Stimulated activated CD8-positive, alpha-beta memory T cell treated with anti-CD3 and anti-CD28 coated beads, Interleukin-15, amount 100 ng/mL, for 4 hours (primary cell): ENCODE data around the gene CFAP73.
A peak's percentile ranks its signal among the peaks of the same experiment; 100 is the strongest.

Source experiments
- DNase-seq, 2 donors: peaks; one replicate each; pipeline ENCODE4 v3.0.0-alpha.2; 2020; ENCODE audit warnings: low read depth in 2 of 2

The CFAP73 gene

GRCh38 chr12:113164014-113164413 is 14.5 kb downstream of the CFAP73 start:
- DNase-seq = no peak

DNA sequence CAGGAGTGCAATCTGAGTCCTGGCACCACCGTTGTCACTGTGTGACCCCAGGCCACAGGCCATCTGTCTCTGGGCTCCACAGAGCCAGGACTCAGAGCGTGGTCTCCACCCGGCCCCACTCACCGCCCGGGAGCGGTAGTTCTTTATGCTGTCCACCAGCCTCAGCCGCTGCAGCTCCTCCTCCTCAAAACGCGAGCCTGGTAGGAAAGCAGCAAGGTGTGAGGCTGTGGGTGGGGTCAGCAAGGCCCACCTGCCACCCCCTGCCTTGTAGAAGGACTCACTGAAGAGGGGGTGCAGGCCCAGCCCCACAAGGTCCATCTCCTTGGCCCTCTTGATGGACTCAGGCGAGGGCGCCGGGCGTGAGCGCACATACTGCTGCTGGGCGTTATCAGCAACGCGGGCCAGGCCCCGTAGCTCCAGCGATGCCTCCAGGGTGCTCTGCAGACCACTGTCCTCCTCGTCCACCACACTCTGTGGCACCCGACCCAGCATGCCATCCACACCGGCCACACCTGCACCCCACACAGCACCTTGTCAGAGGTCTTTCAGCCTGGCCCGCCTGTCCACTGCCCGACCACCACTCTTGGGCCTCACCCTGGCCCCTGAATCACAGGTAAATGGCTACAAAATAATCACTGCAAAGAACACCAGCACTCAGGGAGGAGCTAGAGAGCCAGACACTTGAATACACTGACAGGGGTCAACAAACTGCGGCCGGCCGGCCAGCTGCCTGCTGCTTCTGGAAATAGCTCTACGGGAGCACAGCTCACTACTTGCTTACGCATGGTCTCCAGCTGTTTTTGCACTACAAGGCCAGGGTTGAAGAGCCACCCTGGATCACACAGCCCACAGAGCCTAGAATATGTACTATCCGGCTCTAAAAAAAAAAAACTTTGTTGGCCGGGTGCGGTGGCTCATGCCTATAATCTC is 16.3 kb downstream of the CFAP73 start:
- no peak for DNase-seq

DNA sequence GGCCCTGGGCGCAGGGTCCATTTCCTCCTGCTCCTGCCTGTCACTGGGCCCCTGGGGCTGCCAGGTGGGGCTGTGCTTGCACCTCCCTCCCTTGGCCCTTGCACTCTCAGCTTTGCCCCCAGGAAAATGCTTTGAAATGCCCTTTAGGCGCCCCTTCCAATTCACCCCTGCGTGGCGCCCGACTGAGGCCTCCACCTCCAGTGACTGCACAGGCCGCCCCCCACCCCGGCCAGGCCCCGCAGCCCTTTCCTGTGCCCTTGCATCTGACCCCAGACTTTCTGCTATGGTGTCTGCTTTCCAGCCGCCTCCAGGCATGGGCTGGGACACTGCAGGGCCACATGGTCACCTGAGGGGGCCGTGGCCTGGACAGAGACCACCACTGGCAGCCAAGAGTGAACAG is 18.3 kb downstream of the CFAP73 start:
- no peak for DNase-seq

DNA sequence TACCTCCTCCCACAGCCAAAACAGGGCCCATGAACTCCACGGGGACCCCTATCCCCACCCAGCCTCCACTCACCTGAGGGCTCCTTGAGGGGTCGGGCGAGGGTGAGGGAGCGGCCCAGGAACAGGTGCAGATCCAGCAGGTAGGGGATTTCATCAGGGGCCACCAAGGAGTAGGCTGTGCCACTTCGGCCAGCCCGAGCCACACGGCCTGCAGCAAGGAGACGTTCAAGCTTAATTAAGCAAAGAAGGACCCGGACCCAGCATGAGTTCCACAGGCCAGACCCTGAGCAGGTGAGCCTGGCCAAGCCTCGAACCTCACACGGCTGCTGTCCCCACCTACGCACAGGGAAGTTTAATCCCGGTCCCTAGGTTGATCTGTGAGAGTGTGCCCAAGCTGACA is 20.2 kb downstream of the CFAP73 start:
- no peak for DNase-seq

- no peak for DNase-seq
Measured at GRCh38 chr12:113170457-113170856, 20.9 kb downstream of the CFAP73 start.

GRCh38 chr12:113170926-113171325 is 21.4 kb downstream of the CFAP73 start:
- DNase-seq = no peak

DNA sequence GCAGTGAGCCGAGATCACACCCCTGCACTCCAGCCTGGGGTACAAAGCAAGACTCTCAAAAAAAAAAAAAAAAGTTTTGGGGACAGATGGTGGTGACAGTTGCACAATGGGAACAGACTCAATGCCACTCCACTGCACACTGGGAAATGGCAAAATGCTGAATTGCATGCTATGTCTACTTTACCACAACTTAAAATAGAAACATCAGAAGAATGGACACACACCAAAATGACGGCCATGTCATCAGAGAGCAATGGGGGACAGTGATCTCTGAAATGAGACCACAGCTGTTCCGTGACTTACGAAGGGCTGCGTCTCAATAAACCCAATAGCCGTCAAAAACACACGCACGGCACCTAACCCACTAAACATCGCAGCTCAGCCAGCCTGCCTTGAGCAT is 22.0 kb downstream of the CFAP73 start:
- DNase-seq = no peak

- no peak for DNase-seq
Measured at GRCh38 chr12:113172185-113172584, 22.7 kb downstream of the CFAP73 start.

DNA sequence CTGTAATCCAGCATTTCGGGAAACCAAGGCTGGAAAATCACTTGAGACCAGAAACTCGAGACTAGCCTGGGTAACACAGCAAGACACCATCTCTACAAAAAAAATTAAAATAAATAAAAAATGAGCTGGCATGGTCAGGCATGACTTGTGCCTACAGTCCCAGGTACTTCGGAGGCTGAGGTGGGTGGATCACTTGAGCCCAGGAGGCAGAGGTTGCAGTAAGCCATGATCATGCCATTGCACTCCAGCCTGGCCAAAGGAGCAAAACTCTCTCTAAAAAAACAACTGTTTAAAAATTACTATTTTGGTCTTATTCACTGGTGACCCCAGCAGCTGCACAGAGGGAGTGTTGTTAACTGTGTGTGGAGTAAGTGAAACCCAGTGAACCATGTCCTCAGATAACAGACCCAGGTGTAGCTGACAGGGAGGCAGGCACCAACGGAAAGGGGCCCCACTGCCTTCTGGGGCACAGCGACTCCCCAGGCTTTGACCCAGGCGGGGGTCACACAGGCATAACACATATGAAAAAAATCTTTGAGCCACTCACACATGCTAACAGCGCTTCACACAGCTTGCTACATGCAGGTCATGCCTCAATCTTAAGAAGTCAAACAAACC is 23.7 kb downstream of the CFAP73 start:
- DNase-seq = no peak

GRCh38 chr12:113174461-113175384 is 25.2 kb downstream of the CFAP73 start:
- peak; percentile 45 to 46 for DNase-seq

DNA sequence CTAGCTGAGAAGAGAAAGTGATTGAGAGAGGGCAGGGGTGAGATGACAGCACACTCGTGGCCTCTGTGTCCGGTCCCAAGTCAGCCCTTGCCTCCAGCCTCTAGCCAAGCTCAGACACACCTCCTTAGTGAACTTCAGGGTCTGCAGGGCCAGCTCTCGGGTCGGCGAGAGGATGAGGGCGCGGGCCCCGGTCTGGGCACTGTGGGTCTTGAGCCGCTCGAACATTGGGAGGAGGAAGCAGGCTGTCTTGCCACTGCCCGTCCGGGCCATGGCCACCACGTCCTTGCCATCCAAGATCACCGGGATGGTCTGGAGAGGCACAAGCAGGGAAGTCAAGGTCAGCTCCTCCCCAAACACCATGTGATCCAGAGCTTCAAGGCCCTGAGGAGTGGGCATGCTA is 29.5 kb downstream of the CFAP73 start:
- no peak for DNase-seq

DNA sequence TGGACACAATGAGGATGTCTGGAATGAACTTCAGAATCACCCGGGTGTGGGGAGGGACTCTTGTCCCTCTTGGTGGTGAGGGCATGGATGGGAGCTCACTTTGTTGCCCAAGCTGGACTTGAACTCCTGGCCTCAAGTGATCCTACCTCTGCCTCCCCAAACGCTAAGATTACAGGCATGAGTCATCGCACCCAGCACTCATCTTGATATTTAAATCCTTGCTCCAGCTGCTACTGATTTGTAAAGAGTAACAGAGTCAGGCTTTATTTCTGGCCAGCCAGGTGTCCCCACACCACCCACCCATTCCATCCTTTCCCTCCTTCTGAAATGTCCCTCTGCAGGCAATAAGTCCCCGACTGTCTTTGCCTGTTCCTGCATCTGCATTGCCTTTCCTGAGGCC is 30.8 kb downstream of the CFAP73 start:
- DNase-seq = no peak

DNA sequence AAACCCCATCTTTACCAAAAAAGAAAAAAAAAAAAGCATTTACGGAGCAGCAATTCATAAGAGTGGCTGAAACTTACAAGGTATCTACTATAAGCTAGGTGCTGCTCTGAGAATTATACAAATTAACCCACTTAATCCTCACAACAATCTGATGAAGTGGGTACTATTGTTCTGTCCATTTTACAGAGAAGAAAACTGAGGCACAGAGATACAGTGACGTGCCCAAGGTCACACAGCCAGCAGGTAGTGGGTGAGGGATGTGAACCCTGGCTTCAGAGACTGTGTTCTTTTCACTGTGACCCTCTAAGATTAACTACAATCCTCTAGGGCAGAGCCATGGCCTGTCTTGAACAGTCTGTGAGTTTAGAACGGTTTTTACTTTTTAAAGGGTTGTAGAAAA is 32.5 kb downstream of the CFAP73 start:
- DNase-seq = no peak

DNA sequence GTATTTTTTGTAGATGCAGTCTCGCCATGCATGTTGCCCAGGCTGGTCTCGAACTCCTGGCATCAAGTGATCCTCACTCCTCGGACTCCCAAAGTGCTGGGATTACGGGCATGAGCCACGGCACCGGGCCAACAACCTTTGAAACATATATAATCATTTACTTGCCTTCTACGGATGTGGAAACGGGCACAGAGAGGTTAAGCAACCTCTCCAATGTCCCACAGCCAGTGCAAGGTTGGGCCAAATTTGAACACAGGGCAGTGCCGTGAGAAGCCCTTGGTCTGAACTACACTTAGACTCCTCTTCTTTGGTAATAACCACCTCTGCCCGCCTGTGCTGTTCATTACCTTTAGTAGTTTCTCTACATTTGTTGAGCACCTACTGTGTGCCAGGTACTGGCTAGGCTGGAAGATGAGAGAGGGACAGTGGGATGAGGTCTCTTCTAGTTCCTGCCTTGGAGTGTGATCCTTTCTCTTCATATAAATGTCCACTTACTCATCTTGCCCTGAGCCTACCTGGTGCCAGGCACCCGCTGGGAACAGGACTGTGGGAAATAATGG is 33.6 kb downstream of the CFAP73 start:
- DNase-seq = no peak

DNA sequence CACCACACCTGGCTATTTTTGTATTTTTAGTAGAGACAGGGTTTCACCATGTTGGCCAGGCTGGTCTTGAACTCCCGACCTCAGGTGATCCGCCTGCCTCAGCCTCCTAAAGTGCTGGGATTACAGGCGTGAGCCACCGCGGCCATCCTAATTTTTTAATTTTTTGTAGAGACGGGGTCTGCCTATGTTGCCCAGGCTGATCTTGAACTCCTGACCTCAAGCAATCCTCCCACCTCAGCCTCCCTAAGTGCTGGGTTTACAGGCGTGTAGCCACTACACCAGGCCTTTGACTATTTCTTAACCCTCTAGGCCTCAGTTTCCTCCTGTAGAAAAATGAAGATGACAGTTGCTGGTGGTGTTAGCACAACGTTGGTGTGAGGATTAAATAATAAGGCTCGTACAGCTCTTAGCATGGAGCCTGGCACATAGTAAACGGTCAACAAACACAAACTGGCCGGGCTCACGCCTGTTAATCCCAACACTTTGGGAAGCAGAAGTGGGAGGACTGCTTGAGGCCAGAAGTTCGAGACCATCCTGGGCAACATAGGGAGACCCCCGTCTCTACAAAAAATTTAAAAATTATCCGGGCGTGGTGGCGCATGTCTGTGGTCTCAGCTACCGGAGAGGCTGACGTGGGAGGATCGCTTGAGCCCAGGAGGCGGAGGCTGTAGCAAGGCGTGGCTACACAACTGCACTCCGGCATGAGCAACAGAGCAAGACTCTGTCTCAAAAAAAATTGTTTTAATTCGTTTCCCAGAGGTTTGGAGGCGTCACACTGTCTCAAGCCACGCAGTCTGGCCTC is 34.8 kb downstream of the CFAP73 start:
- no peak for DNase-seq

- DNase-seq = peak; percentile 74 to 77
Measured at GRCh38 chr12:113184900-113185179, 35.3 kb downstream of the CFAP73 start.

DNA sequence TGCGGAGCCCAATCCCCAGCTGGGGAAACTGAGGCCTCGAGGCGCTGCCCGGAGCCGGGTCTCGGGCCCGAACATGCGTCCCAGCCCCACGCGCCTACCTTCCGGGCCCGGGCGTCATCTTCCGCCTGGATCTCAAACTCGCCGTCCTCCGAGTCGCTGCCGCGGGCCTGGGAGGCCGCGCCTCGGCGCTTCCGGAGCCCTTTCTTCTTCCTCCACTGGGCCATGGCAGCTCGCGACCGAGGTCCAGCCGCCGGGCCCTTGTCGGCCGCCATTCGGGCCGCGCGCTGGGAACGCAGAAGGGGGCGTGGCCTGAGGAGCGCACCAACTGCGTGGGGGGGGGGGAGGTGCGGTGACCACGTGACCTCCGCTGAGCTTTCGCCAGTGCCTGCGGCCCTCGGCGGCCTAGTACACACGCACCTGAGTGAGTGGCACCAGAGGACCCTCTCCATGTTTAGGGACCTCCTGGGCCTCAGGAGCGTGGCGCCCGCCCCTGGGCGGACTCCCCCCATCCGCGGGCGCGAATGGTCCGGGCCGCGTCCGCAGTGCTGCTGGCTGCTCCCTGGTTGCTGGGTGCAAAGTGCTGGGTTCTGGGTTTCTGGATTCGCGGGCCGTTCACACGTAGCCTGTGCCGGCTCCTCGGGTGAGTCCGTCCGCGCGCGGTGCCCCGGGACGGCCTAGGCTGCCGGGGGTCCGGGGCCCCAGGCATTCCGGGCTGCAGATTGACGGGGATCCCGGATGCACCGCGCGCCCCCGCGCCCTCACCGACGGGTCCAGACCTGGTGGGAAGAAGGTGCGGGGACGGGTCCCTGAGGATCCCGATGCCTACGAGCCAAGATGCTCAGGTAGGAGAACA is 35.9 kb downstream of the CFAP73 start, which contains the start of the genes DDX54 and RITA1:
Gene DDX54, minus strand, starts transcription at position 299 of the 853 bp plus-strand sequence. Its CDS starts 27 bp downstream, at position 272.
Gene RITA1, plus strand, starts transcription at position 542 of the 853 bp plus-strand sequence. CDS start 1,026 bp downstream, outside the sequence.
- peak; percentile 59 to 69 for DNase-seq

GRCh38 chr12:113186033-113186365 is 36.5 kb downstream of the CFAP73 start:
- no peak for DNase-seq

GRCh38 chr12:113186666-113187325 is 37.3 kb downstream of the CFAP73 start:
- no peak for DNase-seq

- no peak for DNase-seq
Measured at GRCh38 chr12:113189361-113189760, 39.8 kb downstream of the CFAP73 start.
